SJCRH30 (cell line): ENCODE measurements around the gene HLA-DRB1. TPM values are rescaled to one million over a fixed set of nuclear protein-coding genes. Genes with fewer than 3 reads are reported as not detected.
"Not testable (repeated sequence)": the region's sequence is repeated elsewhere in the genome, so short reads cannot be mapped to it uniquely, and the experiment has no call there.

ENCODE experiments used
- DNase-seq, 2 experiments: peaks; one replicate each; pipeline ENCODE4 v3.0.0-alpha.2; 2015 to 2020
- H3K27ac ChIP-seq: fragments of 250-450 bp; sonication (Bioruptor Pico); 2 replicates; pipeline ENCODE4 v1.5.1; 2020; ENCODE audit warnings: mild to moderate bottlenecking, moderate library complexity
- H3K27me3 ChIP-seq: fragments of 250-450 bp; sonication (Bioruptor Pico); 2 replicates; pipeline ENCODE4 v1.5.1; 2020; ENCODE audit warnings: mild to moderate bottlenecking, moderate library complexity
- H3K36me3 ChIP-seq: fragments of 250-450 bp; sonication (Bioruptor Pico); 2 replicates; pipeline ENCODE4 v1.5.1; 2020; ENCODE audit warnings: mild to moderate bottlenecking, moderate library complexity
- H3K4me1 ChIP-seq: fragments of 250-450 bp; sonication (Bioruptor Pico); 2 replicates; pipeline ENCODE4 v1.5.1; 2020; ENCODE audit warnings: mild to moderate bottlenecking, moderate library complexity
- H3K4me3 ChIP-seq: fragments of 250-450 bp; sonication (Bioruptor Pico); 2 replicates; pipeline ENCODE4 v1.5.1; 2020; ENCODE audit warnings: mild to moderate bottlenecking, moderate library complexity
- H3K9me3 ChIP-seq: fragments of 250-450 bp; sonication (Bioruptor Pico); replicated peaks from 2 replicates; pipeline ENCODE4 v1.5.1; 2020; ENCODE audit warnings: mild to moderate bottlenecking, moderate library complexity
- total RNA-seq: library from RNA; depleted of rRNA; stranded (reverse); fragments of >200 nt; shearing (Covaris generic); gene quantifications from 2 replicates; pipeline ENCODE4 v1.2.3, GENCODE V29; 2014; rRNA removed

HLA-DRB1 gene
- not detected in 2 replicates for total RNA-seq

DNA sequence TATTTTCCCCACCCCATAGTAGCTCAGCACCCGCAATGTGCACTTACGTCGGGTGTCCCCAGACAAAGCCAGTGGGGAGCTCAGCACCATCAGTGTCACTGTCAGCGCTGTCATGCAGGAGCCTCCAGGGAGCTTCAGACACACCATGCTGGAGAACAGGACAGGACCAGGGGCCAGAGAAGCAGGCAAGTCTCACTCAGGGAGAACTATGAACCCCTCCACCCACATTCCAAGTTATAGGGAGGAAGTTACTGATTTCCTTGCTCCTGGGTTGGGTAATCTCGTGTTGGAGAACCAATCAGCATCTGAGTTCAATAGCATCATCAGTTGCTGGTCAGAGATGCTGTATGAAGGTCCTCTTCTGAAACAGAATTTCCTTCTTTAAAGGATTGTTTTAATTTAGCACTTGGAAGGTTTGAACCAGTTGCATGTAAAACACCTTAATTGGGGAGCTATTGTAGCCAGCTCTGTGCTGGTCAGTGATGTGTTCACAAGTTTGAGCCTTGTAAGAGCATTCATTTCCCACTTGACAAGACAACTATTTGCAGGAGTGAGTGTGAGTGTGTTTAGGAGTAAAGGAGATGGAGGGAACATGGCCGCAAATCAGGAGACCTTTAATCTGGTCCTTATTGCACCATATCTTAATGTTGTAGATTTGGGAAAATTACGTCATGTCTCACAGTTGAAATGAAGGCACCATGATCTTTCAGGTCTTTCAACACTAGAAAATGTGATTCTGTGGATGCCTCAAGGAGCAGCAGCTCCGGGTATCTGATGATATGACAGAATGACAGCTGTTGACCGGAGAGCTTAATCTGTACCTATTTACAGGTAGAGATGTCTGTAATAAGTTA is at the start of gene HLA-DRB1:
Gene HLA-DRB1 (minus strand): TSS at position 253 of the 854 bp plus-strand sequence. CDS start 106 bp downstream, at position 147.
- H3K9me3 ChIP-seq: no peaks in the 10 kb centered on the region
- DNase-seq: no peak
- no peaks in the 10 kb centered on the region for H3K4me1 ChIP-seq
- no peaks in the 10 kb centered on the region for H3K27me3 ChIP-seq
- H3K27ac ChIP-seq: no peak within 1 kb of the TSS
- no peak within 1 kb of the TSS for H3K4me3 ChIP-seq
- H3K36me3 ChIP-seq: no peaks in the 10 kb centered on the region

DNA sequence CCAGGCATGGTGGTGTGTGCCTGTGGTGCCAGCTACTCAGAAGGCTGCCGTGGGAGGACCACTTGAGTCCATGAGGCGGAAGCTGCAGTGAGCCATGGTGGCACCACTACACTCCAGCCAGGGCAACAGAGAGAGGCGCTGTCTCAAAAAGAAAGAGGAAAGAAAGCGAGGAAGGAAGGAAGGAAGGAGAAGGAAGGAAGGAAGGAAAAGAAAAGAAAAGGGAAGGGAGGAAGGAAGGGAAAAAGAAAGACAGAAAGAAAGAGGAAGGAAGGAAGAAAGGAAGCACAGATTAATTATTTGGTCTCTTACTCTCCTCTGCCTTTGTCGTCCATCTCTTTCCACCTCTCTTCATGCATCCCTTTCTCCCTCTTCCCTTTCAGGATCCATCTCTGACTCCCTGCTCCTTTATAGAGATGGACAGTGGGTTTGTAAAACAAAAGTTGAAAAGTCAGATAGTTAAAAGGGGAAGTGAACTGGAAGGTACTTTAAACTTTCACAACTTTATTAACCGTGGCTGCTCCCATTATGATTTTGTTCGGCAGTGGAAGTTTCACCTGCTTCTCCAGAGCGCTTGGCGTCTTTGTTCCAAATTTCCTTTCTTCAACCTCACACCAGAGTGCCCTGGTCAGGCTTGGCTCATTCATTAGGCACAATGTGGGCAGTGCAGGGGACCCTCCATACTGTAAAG is 49.0 kb upstream of the HLA-DRB1 start:
- Histone ChIP-seq H3K36me3 (no peaks in the 10 kb centered on the region), H3K9me3 (no peaks in the 10 kb centered on the region), H3K4me1 (no peaks in the 10 kb centered on the region), H3K27ac (no peak overlapping the region), H3K4me3 (no peak overlapping the region), H3K27me3 (no peaks in the 10 kb centered on the region)
- DNase-seq: no peak

DNA sequence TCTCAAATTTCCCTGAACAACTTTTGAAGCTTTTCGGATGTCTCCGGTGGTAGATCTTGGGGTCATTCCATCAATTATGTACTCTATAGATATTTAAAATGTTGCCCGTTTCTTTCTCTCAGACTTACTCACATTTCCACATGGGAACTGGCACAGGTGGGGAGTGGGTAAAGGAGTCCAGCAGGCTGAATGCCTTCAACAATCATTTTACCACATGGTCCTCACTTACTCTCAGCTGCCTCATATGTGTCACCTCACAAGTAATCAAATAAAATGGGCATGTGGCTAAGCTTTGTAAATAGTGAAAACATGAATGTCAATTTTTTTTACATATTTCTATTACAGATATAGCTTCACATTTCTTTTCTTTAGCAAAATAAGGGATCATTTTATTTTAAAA is 48.2 kb upstream of the HLA-DRB1 start:
- Histone ChIP-seq H3K4me3 (no peak overlapping the region), H3K36me3 (no peaks in the 10 kb centered on the region), H3K27me3 (no peaks in the 10 kb centered on the region), H3K9me3 (no peaks in the 10 kb centered on the region), H3K4me1 (no peaks in the 10 kb centered on the region), H3K27ac (no peak overlapping the region)
- no peak for DNase-seq

DNA sequence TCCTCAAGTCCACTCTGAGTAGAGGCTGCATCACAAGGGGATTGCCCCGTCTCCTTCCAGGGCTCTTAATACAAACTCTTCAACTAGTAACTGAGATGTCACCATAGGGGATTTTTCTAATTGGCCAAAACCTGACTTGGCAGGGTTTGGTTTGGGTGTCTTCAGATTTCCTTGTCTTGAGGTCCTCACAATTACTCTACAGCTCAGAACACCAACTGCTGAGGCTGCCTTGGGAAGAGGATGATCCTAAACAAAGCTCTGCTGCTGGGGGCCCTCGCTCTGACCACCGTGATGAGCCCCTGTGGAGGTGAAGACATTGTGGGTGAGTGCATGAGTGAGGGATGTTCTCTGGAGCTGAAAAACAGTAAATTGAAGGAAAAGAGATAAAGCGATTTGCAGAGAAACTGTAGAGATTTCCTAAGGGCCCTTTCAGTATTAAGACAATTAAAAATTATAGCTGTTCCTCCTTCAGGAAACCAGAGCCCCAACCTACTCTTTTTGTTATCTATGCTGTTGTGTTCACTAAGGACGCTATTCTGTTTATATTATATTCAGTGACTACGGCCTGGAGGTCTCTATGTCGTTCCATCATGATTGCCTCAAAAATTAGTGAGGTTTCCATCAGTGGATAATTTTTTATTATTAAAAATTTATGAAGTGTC is 47.7 kb upstream of the HLA-DRB1 start, which contains the start of gene HLA-DQA1:
Gene HLA-DQA1 (plus strand): TSS at position 188 of the 662 bp plus-strand sequence. CDS start 53 bp downstream, at position 241.
- Histone ChIP-seq H3K27ac (no peak within 1 kb of the TSS), H3K9me3 (no peaks in the 10 kb centered on the region), H3K4me3 (no peak within 1 kb of the TSS), H3K36me3 (no peaks in the 10 kb centered on the region), H3K4me1 (no peaks in the 10 kb centered on the region), H3K27me3 (no peaks in the 10 kb centered on the region)
- DNase-seq: no peak

DNA sequence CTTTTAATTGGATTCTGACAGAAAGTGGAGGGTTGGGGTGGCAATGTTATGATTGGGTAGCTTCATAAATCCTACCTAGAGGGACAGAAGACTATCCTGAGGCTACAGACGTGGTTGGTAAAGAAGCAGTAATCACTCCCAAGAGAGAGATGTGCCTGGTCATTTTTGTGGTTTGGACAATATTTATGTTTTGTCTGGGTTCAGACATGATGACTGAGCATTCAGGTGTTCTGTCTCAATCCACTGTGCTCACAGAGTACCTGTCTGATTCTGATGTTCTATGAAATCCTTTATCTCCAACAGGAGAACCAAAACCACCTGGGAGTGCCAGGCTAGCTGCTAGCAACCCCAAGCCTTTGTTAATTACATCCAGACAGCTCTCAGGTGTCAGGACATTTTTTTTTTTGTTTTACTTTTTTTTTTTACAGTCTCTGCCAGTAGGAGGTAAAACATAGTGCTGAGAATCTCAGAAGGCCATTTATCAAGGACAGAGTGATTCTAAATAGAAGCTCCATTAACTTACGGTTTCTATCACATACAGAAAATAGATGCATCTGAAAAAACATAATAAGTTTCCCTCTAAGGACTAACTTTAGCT is 46.0 kb upstream of the HLA-DRB1 start:
- no peak for DNase-seq
- H3K4me3 ChIP-seq: no peak overlapping the region
- no peaks in the 10 kb centered on the region for H3K4me1 ChIP-seq
- no peaks in the 10 kb centered on the region for H3K36me3 ChIP-seq
- no peak overlapping the region for H3K27ac ChIP-seq
- no peaks in the 10 kb centered on the region for H3K27me3 ChIP-seq
- H3K9me3 ChIP-seq: no peaks in the 10 kb centered on the region

DNA sequence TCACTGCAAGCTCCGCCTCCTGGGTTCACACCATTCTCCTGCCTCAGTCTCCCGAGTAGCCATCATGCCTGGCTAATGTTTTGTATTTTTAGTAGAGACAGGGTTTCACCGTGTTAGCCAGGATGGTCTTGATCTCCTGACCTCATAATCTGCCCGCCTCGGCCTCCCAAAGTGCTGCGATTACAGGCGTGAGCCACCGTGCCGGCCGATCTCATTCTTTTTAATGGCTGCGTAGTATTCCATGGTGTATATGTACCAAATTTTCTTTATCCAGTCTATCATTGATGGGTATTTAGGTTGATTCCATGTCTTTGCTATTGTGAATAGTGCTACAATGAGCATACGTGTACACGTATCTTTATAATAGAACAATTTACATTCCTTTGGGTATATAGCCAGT is 40.1 kb upstream of the HLA-DRB1 start:
- not testable (repeated sequence) for DNase-seq, H3K36me3 ChIP-seq, H3K27ac ChIP-seq, H3K27me3 ChIP-seq, H3K4me3 ChIP-seq, H3K4me1 ChIP-seq, H3K9me3 ChIP-seq

DNA sequence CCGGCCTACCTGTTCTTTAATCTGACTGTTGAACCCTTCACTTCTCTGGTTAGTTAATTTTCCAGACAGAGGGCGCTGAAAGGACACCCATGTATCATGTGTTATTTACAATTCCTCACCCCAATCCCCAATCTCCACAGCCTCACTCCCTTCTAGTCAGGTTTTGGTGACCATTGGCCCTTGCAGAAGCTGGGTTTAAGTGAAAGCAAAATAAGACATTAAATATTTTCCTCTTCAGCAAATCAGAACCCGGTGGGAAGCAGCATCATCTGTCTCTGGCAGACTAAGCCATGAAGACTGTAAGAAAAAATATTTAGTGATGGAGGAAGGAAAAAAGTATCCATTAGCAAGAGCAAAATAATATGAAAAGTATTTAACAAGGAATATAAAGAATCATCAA is 38.2 kb upstream of the HLA-DRB1 start:
- H3K27me3 ChIP-seq: no peaks in the 10 kb centered on the region
- no peaks in the 10 kb centered on the region for H3K4me1 ChIP-seq
- H3K36me3 ChIP-seq: no peaks in the 10 kb centered on the region
- H3K9me3 ChIP-seq: no peaks in the 10 kb centered on the region
- H3K4me3 ChIP-seq: no peak overlapping the region
- no peak for DNase-seq
- no peak overlapping the region for H3K27ac ChIP-seq

DNA sequence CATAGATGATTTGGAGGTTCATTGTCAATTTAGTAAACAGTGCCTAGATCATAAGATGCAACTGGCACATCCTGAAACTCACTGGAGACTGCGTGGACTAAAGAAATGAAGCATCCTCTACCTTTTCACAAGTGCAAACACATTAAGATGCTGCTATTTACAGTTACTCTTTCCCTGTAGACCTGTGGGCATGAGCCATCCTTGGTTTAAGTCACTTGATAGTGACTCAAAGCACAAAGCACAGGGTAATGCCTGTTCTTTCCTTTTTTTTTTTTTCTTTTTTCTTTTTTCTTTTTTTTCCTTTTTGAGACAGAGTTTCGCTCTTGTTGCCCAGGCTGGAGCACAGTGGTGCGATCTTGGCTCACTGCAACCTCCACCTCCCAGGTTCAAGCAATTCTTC is 37.6 kb upstream of the HLA-DRB1 start:
- no peak overlapping the region for H3K4me3 ChIP-seq
- H3K27me3 ChIP-seq: no peaks in the 10 kb centered on the region
- no peak overlapping the region for H3K27ac ChIP-seq
- DNase-seq: no peak
- H3K36me3 ChIP-seq: no peaks in the 10 kb centered on the region
- H3K4me1 ChIP-seq: no peaks in the 10 kb centered on the region
- no peaks in the 10 kb centered on the region for H3K9me3 ChIP-seq

DNA sequence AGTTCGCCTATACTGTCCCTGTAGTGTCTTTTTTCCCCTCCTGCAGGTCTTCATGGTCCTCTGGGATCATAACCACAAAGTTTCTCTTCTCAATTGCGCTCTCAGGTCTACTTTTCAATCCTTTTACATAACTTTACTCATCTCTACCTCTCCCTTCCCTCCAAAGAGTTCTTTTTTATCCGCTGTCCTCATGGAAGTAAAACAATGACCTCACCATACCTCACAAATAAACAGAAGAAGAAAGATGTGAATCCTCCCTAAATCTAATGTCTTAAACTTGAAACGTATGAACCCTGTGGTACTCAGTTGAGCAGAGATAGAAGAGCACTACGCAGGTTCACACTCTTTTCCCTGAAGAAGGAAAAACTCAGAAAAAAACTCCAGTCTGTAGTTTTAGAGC is 35.5 kb upstream of the HLA-DRB1 start:
- Histone ChIP-seq H3K9me3 (no peaks in the 10 kb centered on the region), H3K36me3 (no peaks in the 10 kb centered on the region), H3K4me3 (no peak overlapping the region), H3K27me3 (no peaks in the 10 kb centered on the region), H3K27ac (no peak overlapping the region), H3K4me1 (no peaks in the 10 kb centered on the region)
- DNase-seq: no peak

DNA sequence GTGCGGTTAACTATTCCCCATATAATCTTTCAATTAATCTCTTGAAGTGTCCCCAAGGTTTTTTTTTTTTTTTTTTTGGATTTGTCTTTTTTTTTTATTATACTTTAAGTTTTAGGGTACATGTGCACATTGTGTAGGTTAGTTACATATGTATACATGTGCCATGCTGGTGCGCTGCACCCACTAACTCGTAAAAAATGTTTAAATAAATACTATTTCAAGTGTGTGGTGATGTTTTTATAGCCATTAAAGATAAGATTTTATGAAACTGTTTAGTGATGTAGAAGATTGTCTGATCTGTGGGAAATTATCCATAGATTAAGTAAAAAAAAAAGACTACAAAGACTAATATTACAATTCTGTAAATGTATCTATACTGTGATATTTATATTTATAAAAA is 34.9 kb upstream of the HLA-DRB1 start:
- Histone ChIP-seq H3K27ac (no peak overlapping the region), H3K9me3 (no peaks in the 10 kb centered on the region), H3K36me3 (no peaks in the 10 kb centered on the region), H3K4me3 (no peak overlapping the region), H3K4me1 (no peaks in the 10 kb centered on the region), H3K27me3 (no peaks in the 10 kb centered on the region)
- DNase-seq: no peak

DNA sequence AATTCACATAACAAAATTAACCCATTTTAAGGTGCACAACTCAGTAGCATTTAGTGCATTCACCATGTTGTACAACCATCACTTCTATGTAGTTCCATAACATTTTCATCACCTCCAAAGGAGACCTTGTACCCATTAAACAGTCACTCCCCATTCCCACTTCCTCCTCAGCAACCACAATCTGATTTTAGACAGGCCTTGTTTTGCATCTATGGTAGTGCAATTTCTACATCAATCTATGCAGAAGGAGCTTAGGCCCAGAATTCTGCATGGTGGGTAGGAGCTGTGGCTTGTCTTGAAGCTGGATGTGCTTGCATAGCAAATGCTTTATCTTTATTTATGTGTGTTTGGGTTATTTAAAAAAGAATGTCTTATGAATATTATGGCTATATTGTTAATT is 34.0 kb upstream of the HLA-DRB1 start:
- DNase-seq: no peak
- Histone ChIP-seq H3K27ac (no peak overlapping the region), H3K27me3 (no peaks in the 10 kb centered on the region), H3K36me3 (no peaks in the 10 kb centered on the region), H3K4me1 (no peaks in the 10 kb centered on the region), H3K4me3 (no peak overlapping the region), H3K9me3 (no peaks in the 10 kb centered on the region)

DNA sequence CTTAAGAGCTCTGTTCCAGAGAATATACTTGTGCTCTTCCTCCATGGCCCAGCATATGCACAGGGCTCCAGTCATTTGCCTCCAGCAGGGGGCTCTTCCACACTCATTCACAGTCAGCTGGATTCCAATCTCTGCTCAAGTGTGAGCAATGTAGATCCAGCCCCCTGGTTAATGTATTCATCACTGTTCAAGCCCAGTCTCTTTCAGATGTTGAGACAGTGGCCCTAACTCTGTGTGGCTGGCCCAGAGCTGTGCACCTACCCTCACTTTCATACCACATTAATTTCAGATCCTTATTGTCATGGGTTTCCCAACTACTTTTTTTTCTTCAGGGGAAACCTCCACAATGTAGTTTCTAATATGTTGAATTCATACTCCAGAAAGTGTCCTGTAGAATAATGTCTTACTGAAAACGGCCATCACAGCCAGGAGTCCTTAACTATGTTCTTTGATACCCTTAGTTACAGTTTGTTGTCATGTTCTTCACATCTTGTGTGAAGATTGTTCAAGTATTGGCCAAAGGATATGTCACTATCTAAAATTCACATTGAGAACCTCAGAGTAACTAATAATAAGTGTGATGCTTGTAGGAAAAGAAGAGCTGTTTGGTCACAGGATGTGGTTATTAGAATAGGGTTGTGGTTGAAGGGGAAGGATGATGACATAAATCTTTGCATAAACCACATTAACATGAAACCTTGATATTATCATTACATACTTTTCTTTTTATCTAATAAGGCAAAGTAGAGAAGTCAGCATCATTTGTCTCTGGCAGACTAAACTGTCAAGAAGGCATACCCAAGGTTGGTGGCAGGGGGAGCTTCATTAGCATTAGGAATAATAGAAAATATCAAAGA is 33.1 kb upstream of the HLA-DRB1 start:
- no peak for DNase-seq
- no peaks in the 10 kb centered on the region for H3K9me3 ChIP-seq
- no peaks in the 10 kb centered on the region for H3K27me3 ChIP-seq
- H3K27ac ChIP-seq: no peak overlapping the region
- no peaks in the 10 kb centered on the region for H3K36me3 ChIP-seq
- no peak overlapping the region for H3K4me3 ChIP-seq
- no peaks in the 10 kb centered on the region for H3K4me1 ChIP-seq

DNA sequence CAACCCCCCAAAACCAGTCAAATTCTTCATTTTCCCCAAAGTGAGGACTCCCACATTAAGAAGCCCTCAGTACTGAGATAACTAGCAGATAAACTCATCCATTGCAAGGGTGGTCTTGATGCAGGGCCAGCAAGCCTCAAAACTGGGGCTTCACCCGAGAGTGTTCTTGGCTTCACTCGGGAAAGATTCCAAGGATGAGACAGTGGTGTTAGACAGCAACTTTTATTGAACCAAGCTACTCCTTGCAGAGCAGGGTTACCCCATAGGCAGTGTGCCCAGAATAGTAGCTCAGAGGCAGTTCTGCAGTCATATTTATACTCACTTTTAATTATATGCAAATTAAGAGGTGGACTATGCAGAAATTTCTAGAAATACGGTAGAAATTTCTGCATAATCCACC is 31.7 kb upstream of the HLA-DRB1 start:
- Histone ChIP-seq H3K27me3 (no peaks in the 10 kb centered on the region), H3K4me1 (no peaks in the 10 kb centered on the region), H3K4me3 (no peak overlapping the region), H3K9me3 (no peaks in the 10 kb centered on the region), H3K27ac (no peak overlapping the region), H3K36me3 (no peaks in the 10 kb centered on the region)
- DNase-seq: no peak

DNA sequence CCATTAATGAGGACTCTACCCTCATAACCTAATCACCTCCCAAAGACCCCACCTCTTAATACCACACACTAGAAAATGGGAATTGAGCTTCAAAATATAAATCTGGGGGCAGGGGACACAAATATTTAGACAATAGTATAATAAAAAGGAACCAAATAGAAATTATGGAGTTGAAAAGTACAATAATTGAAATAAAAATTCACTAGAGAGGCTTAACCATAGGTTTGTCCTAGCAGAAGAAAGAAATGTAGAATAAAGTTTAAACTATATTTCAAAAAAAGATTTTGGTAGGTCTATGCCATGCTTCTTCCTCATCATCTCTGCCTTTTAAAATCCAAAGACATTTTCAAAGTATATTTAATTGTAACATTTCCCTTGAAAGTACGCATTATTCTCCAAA is 28.1 kb upstream of the HLA-DRB1 start:
- H3K4me3 ChIP-seq: no peak overlapping the region
- no peaks in the 10 kb centered on the region for H3K36me3 ChIP-seq
- H3K4me1 ChIP-seq: no peaks in the 10 kb centered on the region
- H3K9me3 ChIP-seq: no peaks in the 10 kb centered on the region
- no peak for DNase-seq
- no peak overlapping the region for H3K27ac ChIP-seq
- H3K27me3 ChIP-seq: no peaks in the 10 kb centered on the region
